Spleen (tissue), 11 donors: ENCODE data around the gene TRAF4. TPM values are rescaled to one million over a fixed set of nuclear protein-coding genes. Genes with fewer than 3 reads are reported as not detected.

ENCODE experiments used
- DNase-seq: peaks from one replicate; pipeline ENCODE4 v3.0.0-alpha.2; 2020
- H3K27ac ChIP-seq, 8 donors: fragments of 200-600 bp; sonication (generic) in 7 of 8; 1 replicate in 4 of 8; 2 replicates in 4 of 8; pipeline versions ENCODE4 v1.5.0 to v1.8.0; 2016 to 2021; ENCODE audit warnings: inconsistent platforms in 4 of 8, mild to moderate bottlenecking in 4 of 8, moderate library complexity in 1 of 8
- H3K27me3 ChIP-seq, 7 donors: fragments of 200-600 bp; sonication (generic) in 6 of 7; replicated peaks in 1 of 7; 1 replicate in 4 of 7; 2 replicates in 3 of 7; pipeline versions ENCODE4 v1.5.0 to v1.8.0; 2016 to 2021; ENCODE audit warnings: inconsistent platforms in 3 of 7, mild to moderate bottlenecking in 1 of 7
- H3K36me3 ChIP-seq, 6 donors: fragments of 200-600 bp; sonication (generic) in 5 of 6; 1 replicate in 4 of 6; 2 replicates in 2 of 6; pipeline versions ENCODE4 v1.5.0 to v1.8.0; 2016 to 2021; ENCODE audit warnings: inconsistent platforms in 2 of 6
- H3K4me1 ChIP-seq, 6 donors: fragments of 200-600 bp; sonication (generic) in 5 of 6; 1 replicate in 3 of 6; 2 replicates in 3 of 6; pipeline versions ENCODE4 v1.5.0 to v1.8.0; 2016 to 2021; ENCODE audit warnings: inconsistent platforms in 3 of 6
- H3K4me3 ChIP-seq, 8 donors: fragments of 200-600 bp; sonication (generic) in 7 of 8; 1 replicate in 4 of 8; 2 replicates in 4 of 8; pipeline versions ENCODE4 v1.5.0 to v1.8.0; 2016 to 2021; ENCODE audit warnings: inconsistent platforms in 4 of 8, mild to moderate bottlenecking in 4 of 8, moderate library complexity in 2 of 8
- H3K9me3 ChIP-seq, 8 donors: fragments of 200-600 bp; sonication (generic) in 7 of 8; 1 replicate in 4 of 8; 2 replicates in 4 of 8; pipeline versions ENCODE4 v1.5.0 to v1.8.0; 2016 to 2021; ENCODE audit warnings: inconsistent platforms in 4 of 8
- POLR2A ChIP-seq, 3 donors: fragments of 450-650 bp; IDR thresholded peaks; one replicate each; pipeline ENCODE4 v1.5.1; 2017; ENCODE audit warnings: antibody characterized with exemption in 3 of 3, mild to moderate bottlenecking in 1 of 3
- POLR2AphosphoS5 ChIP-seq, 3 donors: sonication (generic); formaldehyde crosslinking; IDR thresholded peaks; one replicate each; pipeline ENCODE4 v1.5.1; 2017; ENCODE audit warnings: antibody characterized with exemption in 3 of 3
- WGBS, 5 donors: extraction: QIAGEN DNeasy Blood & Tissue Kit in 3 of 5; methylation state at CpG; one replicate each; pipeline versions ENCODE4 v1.1.5 to v1.1.7; 2013 to 2018; 5-methylcytosine and 5-hydroxymethylcytosine counted together
- intact Hi-C: fragments of 100-400 bp; cut with DNase I; formaldehyde crosslinking; loops from one replicate; pipeline ENCODE4 v1.15.0; 2023; ENCODE audit warnings: low total_unique reads
- polyA plus RNA-seq, 3 donors: library from polyadenylated mRNA; stranded (reverse); fragments of 200-250 nt; gene quantifications; one replicate each; pipeline ENCODE4 v1.2.1, GENCODE V29; 2013
- total RNA-seq, 7 donors: library from RNA; depleted of rRNA in 3 of 7; stranded (reverse); fragments of >200 nt in 3 of 7; fragmentation: NEBNext Ultra II Directional in 4 of 7; extraction: Animal tissue kit (Norgen Biotek cat#: 25700) in 4 of 7; gene quantifications; one replicate each; pipeline versions ENCODE4 v1.1.0 to v1.2.1, GENCODE V29; 2016 to 2021
- TF ChIP-seq, protein P1 (sequence below), 11 experiments: fragments of 200-600 bp in 7 of 11; fragments of 450-650 bp in 4 of 11; sonication (generic) in 4 of 11; IDR thresholded peaks in 8 of 11; conservative IDR thresholded peaks in 3 of 11; 1 replicate in 7 of 11; 2 replicates in 4 of 11; pipeline versions ENCODE4 v1.4.0 to v1.8.0; 2016 to 2021; ENCODE audit warnings: antibody characterized with exemption in 11 of 11, inconsistent platforms in 4 of 11, mild to moderate bottlenecking in 1 of 11
- donor health status: healthy with polysubstance abuse.
- donor health status: DM: no; HTN: no; CAD: no; lungs with moderate emphysema.
- donor health status: DM: no; HTN: no; CAD: no.
- donor health status: Bipolar disorder and iron deficiency.
- donor health status: healthy.
- donor health status: DM: no; HTN: no; CAD: no.
- donor health status: DM: yes; HTN: yes; CAD: no.

The TRAF4 gene
- total and polyA plus RNA-seq, 10 donors: 19.8 to 75.5 (median 34.2) TPM

DNA sequence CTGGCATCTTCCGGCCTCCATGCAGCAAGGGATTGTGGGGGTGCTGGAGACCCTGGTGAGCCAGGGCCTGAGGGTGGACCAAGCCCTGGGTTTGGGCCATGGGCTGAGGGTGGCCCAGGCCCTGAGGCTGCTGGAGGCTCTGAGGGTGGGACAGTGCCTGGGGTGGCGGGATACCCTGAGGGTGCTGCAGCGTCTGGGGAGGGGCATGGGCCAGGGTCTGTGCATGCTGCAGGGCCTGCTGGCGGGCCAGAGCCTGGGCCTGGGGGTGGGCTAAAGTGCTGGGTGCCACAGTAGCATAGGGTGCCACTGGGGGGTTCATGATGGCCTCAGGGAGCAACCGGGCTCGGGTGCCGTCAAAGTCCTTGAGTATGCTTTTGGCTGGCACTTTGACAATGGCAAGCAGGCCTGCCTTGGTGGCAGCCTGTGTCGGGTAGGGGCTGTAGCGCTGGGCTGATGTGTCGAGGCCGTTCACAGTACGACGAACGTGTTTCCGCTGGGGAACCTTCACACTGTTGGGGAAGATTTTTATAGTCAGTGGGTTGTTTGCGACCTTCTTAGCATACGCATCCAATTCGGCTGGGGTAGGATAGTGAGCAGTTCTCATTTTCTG lies 15.6 kb downstream of the TRAF4 start:
- H3K4me3 ChIP-seq: no peak overlapping the region
- no peaks in the 10 kb centered on the region for H3K9me3 ChIP-seq
- TF ChIP-seq, protein P1, sequence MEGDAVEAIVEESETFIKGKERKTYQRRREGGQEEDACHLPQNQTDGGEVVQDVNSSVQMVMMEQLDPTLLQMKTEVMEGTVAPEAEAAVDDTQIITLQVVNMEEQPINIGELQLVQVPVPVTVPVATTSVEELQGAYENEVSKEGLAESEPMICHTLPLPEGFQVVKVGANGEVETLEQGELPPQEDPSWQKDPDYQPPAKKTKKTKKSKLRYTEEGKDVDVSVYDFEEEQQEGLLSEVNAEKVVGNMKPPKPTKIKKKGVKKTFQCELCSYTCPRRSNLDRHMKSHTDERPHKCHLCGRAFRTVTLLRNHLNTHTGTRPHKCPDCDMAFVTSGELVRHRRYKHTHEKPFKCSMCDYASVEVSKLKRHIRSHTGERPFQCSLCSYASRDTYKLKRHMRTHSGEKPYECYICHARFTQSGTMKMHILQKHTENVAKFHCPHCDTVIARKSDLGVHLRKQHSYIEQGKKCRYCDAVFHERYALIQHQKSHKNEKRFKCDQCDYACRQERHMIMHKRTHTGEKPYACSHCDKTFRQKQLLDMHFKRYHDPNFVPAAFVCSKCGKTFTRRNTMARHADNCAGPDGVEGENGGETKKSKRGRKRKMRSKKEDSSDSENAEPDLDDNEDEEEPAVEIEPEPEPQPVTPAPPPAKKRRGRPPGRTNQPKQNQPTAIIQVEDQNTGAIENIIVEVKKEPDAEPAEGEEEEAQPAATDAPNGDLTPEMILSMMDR (IDR thresholded peaks at IDR 0.05 in 8 of 11, conservative IDR thresholded peaks at IDR 0.05 in 3 of 11): no peak
- TF ChIP-seq POLR2A (IDR thresholded peaks at IDR 0.05) (no peak), POLR2AphosphoS5 (IDR thresholded peaks at IDR 0.05) (no peak)
- DNase-seq: peak; percentile 68
- H3K27ac ChIP-seq: no peak overlapping the region
- H3K27me3 ChIP-seq: no peaks in the 10 kb centered on the region
- H3K36me3 ChIP-seq: peaks cover 0 to 76% (median 23%) of the 10 kb centered on the region in 6 donors
- WGBS, 5 donors: 94 to 98% (median 96%) methylated on average over 15 to 18 of the region's 18 CpGs
- H3K4me1 ChIP-seq: peaks cover 12 to 39% (median 27%) of the 10 kb centered on the region in 6 donors
- intact Hi-C loops: no loop called here

DNA sequence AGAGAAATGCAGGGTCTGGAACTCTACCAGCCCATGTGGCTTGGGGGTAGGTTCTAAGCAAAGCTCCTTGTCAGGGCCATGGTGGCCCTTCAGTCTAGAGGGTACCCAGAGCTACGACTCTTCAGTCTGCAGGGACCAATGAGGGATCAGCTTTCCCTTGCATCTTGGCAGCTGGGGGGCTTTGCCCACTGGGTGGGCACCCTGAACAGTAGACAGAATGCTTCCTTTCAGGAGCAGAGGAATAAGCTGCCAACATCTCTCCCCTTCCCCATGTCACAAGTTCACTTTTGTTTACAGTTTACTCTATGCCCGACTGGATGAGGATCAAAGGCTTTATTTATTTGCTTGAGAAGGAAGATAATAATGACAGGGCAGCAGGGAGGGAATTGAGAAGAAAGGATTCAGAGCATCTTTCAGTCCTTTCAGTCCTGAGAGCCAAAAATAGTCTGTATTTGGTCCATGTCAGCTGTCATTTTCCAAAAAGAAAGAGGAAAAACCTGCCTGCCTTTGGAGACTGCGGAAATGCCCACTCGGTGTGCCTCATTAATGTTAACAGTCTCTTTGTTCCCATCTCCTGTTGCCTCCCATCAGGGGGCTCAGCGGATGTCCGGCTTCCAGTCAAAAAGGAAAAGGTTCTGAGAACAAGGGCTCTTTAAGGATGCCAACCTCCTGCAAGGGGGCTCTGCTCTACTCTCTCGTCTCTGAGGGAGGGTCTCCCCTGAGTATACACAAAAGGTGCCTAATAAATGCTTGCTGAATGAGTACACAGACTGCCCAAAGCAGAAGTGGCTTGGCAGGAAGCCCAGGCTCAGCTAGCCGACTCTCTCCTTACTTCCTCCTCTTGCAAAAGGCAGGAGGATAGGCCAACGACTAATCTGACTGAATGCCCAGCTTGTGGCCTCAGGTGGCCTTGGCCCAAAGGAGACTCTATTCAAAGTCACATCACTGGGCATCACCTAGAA lies 17.1 kb downstream of the TRAF4 start:
- intact Hi-C loops: loop anchor here (10.0 kb wide), 2 partner anchors 54 to 154 kb away; no protein-coding TSS in a partner anchor
- TF ChIP-seq POLR2AphosphoS5 (IDR thresholded peaks at IDR 0.05): peak in 1 of 3 donors; percentile 56
- TF ChIP-seq, protein P1 (IDR thresholded peaks at IDR 0.05 in 8 of 11, conservative IDR thresholded peaks at IDR 0.05 in 3 of 11): no peak
- WGBS, 5 donors: 37 to 45% (median 38%) methylated on average over 9 of the region's 9 CpGs
- H3K4me3 ChIP-seq: no peak overlapping the region
- H3K9me3 ChIP-seq: no peaks in the 10 kb centered on the region
- DNase-seq: peak; percentile 90
- peaks cover 0 to 91% (median 29%) of the 10 kb centered on the region in 6 donors for H3K36me3 ChIP-seq
- peaks cover 12 to 39% (median 27%) of the 10 kb centered on the region in 6 donors for H3K4me1 ChIP-seq
- H3K27ac ChIP-seq: peak overlapping the region in 7 of 8 donors; percentile 3 to 61 (median 43)
- H3K27me3 ChIP-seq: no peaks in the 10 kb centered on the region

- no peak for DNase-seq
- Histone ChIP-seq H3K27ac (no peak overlapping the region), H3K9me3 (no peaks in the 10 kb centered on the region), H3K4me3 (no peak overlapping the region), H3K27me3 (no peaks in the 10 kb centered on the region), H3K36me3 (peaks cover 0 to 88% (median 33%) of the 10 kb centered on the region in 6 donors), H3K4me1 (peaks cover 12 to 39% (median 27%) of the 10 kb centered on the region in 6 donors)
- intact Hi-C loops: loop anchor here (10.0 kb wide), 2 partner anchors 52 to 152 kb away; no protein-coding TSS in a partner anchor
- 62 to 96% (median 86%) methylated on average over 1 of the region's 1 CpG for WGBS, 5 donors
- TF ChIP-seq, protein P1 (IDR thresholded peaks at IDR 0.05 in 8 of 11, conservative IDR thresholded peaks at IDR 0.05 in 3 of 11): no peak
- no peak for TF ChIP-seq POLR2A (IDR thresholded peaks at IDR 0.05)
- TF ChIP-seq POLR2AphosphoS5 (IDR thresholded peaks at IDR 0.05): no peak
These were observed 19.5 kb downstream of the TRAF4 start for GRCh38 chr17:28763137-28763799.
